CD4-positive, CD25-positive, alpha-beta regulatory T cell (primary cell): Measurements from ENCODE around the gene GPR35. TPM values are rescaled to one million over a fixed set of nuclear protein-coding genes. Genes with fewer than 3 reads are reported as not detected.

Experiments
- ATAC-seq, 2 donors: fragments of 150-1000 bp; cut with Tn5 transposase; one replicate each; pipeline ENCODE4 v1.10.0; 2021; ENCODE audit warnings: low read depth in 2 of 2, moderate number of reproducible peaks in 2 of 2, moderate library complexity in 1 of 2
- DNase-seq, 3 donors: peaks; one replicate each; pipeline versions ENCODE4 v3.0.0 to v3.0.0-alpha.2; 2012 to 2022; ENCODE audit warnings: mixed read lengths in 1 of 3
- H3K27ac ChIP-seq: one replicate; pipeline ENCODE4 v1.7.0; 2013; ENCODE audit warnings: mild to moderate bottlenecking, low read length; ENCODE audit not compliant: insufficient read depth, poor library complexity, severe bottlenecking
- H3K27me3 ChIP-seq: one replicate; pipeline ENCODE4 v1.7.0; 2013; ENCODE audit warnings: low read length; ENCODE audit not compliant: control insufficient read depth, insufficient read depth
- H3K36me3 ChIP-seq: one replicate; pipeline ENCODE4 v1.7.0; 2013; ENCODE audit warnings: mild to moderate bottlenecking, low read length, moderate library complexity; ENCODE audit not compliant: control insufficient read depth, insufficient read depth
- H3K4me1 ChIP-seq: 2 replicates; pipeline ENCODE4 v1.7.0; 2013; ENCODE audit warnings: mild to moderate bottlenecking, low read length; ENCODE audit not compliant: insufficient read depth, control insufficient read depth, poor library complexity, severe bottlenecking
- H3K4me3 ChIP-seq: one replicate; pipeline ENCODE4 v1.7.0; 2013; ENCODE audit warnings: low read depth, mild to moderate bottlenecking, low read length, moderate library complexity
- H3K9me3 ChIP-seq, 2 experiments: 1 replicate in 1 of 2; 2 replicates in 1 of 2; pipeline ENCODE4 v1.7.0; 2013; ENCODE audit warnings: low read length in 2 of 2, mild to moderate bottlenecking in 1 of 2, moderate library complexity in 1 of 2; ENCODE audit not compliant: control insufficient read depth in 2 of 2
- H3K27ac Mint-ChIP-seq, 3 donors: one replicate each; pipeline ENCODE4 v1.8.0; 2020 to 2022; ENCODE audit warnings: mild to moderate bottlenecking in 3 of 3, mixed read lengths in 3 of 3, moderate library complexity in 2 of 3
- H3K27me3 Mint-ChIP-seq: one replicate; pipeline ENCODE4 v1.8.0; 2022; ENCODE audit warnings: mild to moderate bottlenecking, mixed read lengths
- H3K36me3 Mint-ChIP-seq: one replicate; pipeline ENCODE4 v1.8.0; 2020; ENCODE audit warnings: mixed read lengths
- H3K4me1 Mint-ChIP-seq, 4 donors: one replicate each; pipeline ENCODE4 v1.8.0; 2020 to 2022; ENCODE audit warnings: mixed read lengths in 4 of 4, mild to moderate bottlenecking in 1 of 4
- H3K4me3 Mint-ChIP-seq, 4 donors: one replicate each; pipeline ENCODE4 v1.8.0; 2020 to 2022; ENCODE audit warnings: mild to moderate bottlenecking in 4 of 4, mixed read lengths in 4 of 4, moderate library complexity in 3 of 4
- H3K9me3 Mint-ChIP-seq, 7 donors: one replicate each; pipeline ENCODE4 v1.8.0; 2020 to 2022; ENCODE audit warnings: mixed read lengths in 7 of 7, mild to moderate bottlenecking in 3 of 7, moderate library complexity in 2 of 7
- polyA plus RNA-seq, 4 donors: library from polyadenylated mRNA; unstranded; fragments of 300-500 nt; fragmentation: Illumina TruSeq; gene quantifications; one replicate each; pipeline ENCODE4 v1.2.3, GENCODE V29; 2021
- total RNA-seq: library from RNA; stranded (reverse); gene quantifications from one replicate; pipeline ENCODE4 v1.2.3, GENCODE V29; 2022

Gene GPR35
- total and polyA plus RNA-seq, 5 donors from 2014 or later = 0.24 to 11.0 (median 0.56) TPM

GRCh38 chr2:240619506-240620148 lies 5.7 kb upstream of the GPR35 start:
- H3K4me1 Mint-ChIP-seq = peaks cover 0 to 26% (median 17%) of the 10 kb centered on the region in 4 donors

GRCh38 chr2:240620149-240620731 lies 5.0 kb upstream of the GPR35 start:
- no peaks in the 10 kb centered on the region for H3K27me3 ChIP-seq
- H3K36me3 ChIP-seq = no peaks in the 10 kb centered on the region
- no peak overlapping the region for H3K4me3 ChIP-seq
- peaks cover 0 to 32% (median 20%) of the 10 kb centered on the region in 4 donors for H3K4me1 Mint-ChIP-seq
- ATAC-seq (no peak), DNase-seq (no peak)
- peaks cover 51% of the 10 kb centered on the region for H3K4me1 ChIP-seq
- H3K27ac ChIP-seq = no peak overlapping the region
- no peaks in the 10 kb centered on the region for H3K9me3 ChIP-seq
- peaks cover 7% of the 10 kb centered on the region for H3K36me3 Mint-ChIP-seq
- H3K4me3 Mint-ChIP-seq = no peak overlapping the region
- H3K9me3 Mint-ChIP-seq = peaks cover 0 to 7% (median 2%) of the 10 kb centered on the region in 7 donors
- H3K27ac Mint-ChIP-seq = no peak overlapping the region
- H3K27me3 Mint-ChIP-seq = no peaks in the 10 kb centered on the region

More at GRCh38 chr2:240619506-240620148, 5.7 kb upstream of the GPR35 start:
- no peak overlapping the region for H3K4me3 ChIP-seq
- H3K27ac ChIP-seq = no peak overlapping the region
- Mint-ChIP-seq H3K27ac (peak overlapping the region in 1 of 3 donors; percentile 84), H3K36me3 (peaks cover 7% of the 10 kb centered on the region), H3K4me3 (peak overlapping the region in 1 of 4 donors; percentile 87), H3K9me3 (peaks cover 0 to 7% (median 2%) of the 10 kb centered on the region in 7 donors), H3K27me3 (no peaks in the 10 kb centered on the region)
- no peaks in the 10 kb centered on the region for H3K27me3 ChIP-seq
- H3K4me1 ChIP-seq = peaks cover 45% of the 10 kb centered on the region
- DNase-seq (no peak), ATAC-seq (no peak)
- no peaks in the 10 kb centered on the region for H3K9me3 ChIP-seq
- H3K36me3 ChIP-seq = no peaks in the 10 kb centered on the region

GRCh38 chr2:240620859-240621258 lies 4.4 kb upstream of the GPR35 start:
- H3K36me3 Mint-ChIP-seq = peaks cover 7% of the 10 kb centered on the region
- no peaks in the 10 kb centered on the region for H3K27me3 Mint-ChIP-seq
- Histone ChIP-seq H3K4me1 (peaks cover 57% of the 10 kb centered on the region), H3K27ac (peak overlapping the region; percentile 52), H3K27me3 (no peaks in the 10 kb centered on the region), H3K4me3 (no peak overlapping the region), H3K36me3 (no peaks in the 10 kb centered on the region), H3K9me3 (no peaks in the 10 kb centered on the region)
- peak overlapping the region in 2 of 3 donors; percentile 51 to 94 for H3K27ac Mint-ChIP-seq
- H3K4me3 Mint-ChIP-seq = no peak overlapping the region
- H3K4me1 Mint-ChIP-seq = peaks cover 0 to 35% (median 21%) of the 10 kb centered on the region in 4 donors
- peaks cover 0 to 7% (median 2%) of the 10 kb centered on the region in 7 donors for H3K9me3 Mint-ChIP-seq
- DNase-seq = no peak
- no peak for ATAC-seq

- Mint-ChIP-seq H3K4me1 (peaks cover 0 to 42% (median 21%) of the 10 kb centered on the region in 4 donors), H3K9me3 (peaks cover 0 to 7% (median 0%) of the 10 kb centered on the region in 7 donors), H3K36me3 (peaks cover 7% of the 10 kb centered on the region), H3K4me3 (peak overlapping the region in 3 of 4 donors; percentile 41 to 74 (median 67)), H3K27ac (peak overlapping the region in 2 of 3 donors; percentile 79 to 94), H3K27me3 (no peaks in the 10 kb centered on the region)
- Histone ChIP-seq H3K4me1 (peaks cover 59% of the 10 kb centered on the region), H3K4me3 (no peak overlapping the region), H3K36me3 (no peaks in the 10 kb centered on the region), H3K27ac (peak overlapping the region; percentile 52), H3K27me3 (no peaks in the 10 kb centered on the region), H3K9me3 (no peaks in the 10 kb centered on the region)
- DNase-seq = no peak
- ATAC-seq = no peak
These were observed 3.2 kb upstream of the GPR35 start for GRCh38 chr2:240622060-240622411.

- Histone ChIP-seq H3K9me3 (no peaks in the 10 kb centered on the region), H3K36me3 (no peaks in the 10 kb centered on the region), H3K27me3 (no peaks in the 10 kb centered on the region), H3K27ac (peak overlapping the region; percentile 14), H3K4me3 (no peak overlapping the region), H3K4me1 (peaks cover 61% of the 10 kb centered on the region)
- peaks cover 0 to 43% (median 21%) of the 10 kb centered on the region in 4 donors for H3K4me1 Mint-ChIP-seq
- ATAC-seq = peak in 1 of 2 donors; percentile 36
- peak overlapping the region in 2 of 4 donors; percentile 68 to 74 for H3K4me3 Mint-ChIP-seq
- peak; percentile 23 to 63 (median 59) for DNase-seq
- H3K36me3 Mint-ChIP-seq = peaks cover 7% of the 10 kb centered on the region
- peak overlapping the region; percentile 60 to 85 (median 78) for H3K27ac Mint-ChIP-seq
- H3K9me3 Mint-ChIP-seq = peaks cover 0 to 5% (median 0%) of the 10 kb centered on the region in 7 donors
- no peaks in the 10 kb centered on the region for H3K27me3 Mint-ChIP-seq
These were observed 2.6 kb upstream of the GPR35 start for GRCh38 chr2:240622531-240623235.

- Mint-ChIP-seq H3K9me3 (peaks cover 0 to 3% (median 0%) of the 10 kb centered on the region in 7 donors), H3K36me3 (peaks cover 6% of the 10 kb centered on the region), H3K4me3 (no peak overlapping the region), H3K4me1 (peaks cover 0 to 43% (median 21%) of the 10 kb centered on the region in 4 donors), H3K27ac (peak overlapping the region in 1 of 3 donors; percentile 60), H3K27me3 (no peaks in the 10 kb centered on the region)
- no peaks in the 10 kb centered on the region for H3K36me3 ChIP-seq
- no peak for ATAC-seq
- no peak for DNase-seq
- no peak overlapping the region for H3K4me3 ChIP-seq
- H3K27ac ChIP-seq = no peak overlapping the region
- peaks cover 61% of the 10 kb centered on the region for H3K4me1 ChIP-seq
- no peaks in the 10 kb centered on the region for H3K9me3 ChIP-seq
- H3K27me3 ChIP-seq = no peaks in the 10 kb centered on the region
These were observed 1.7 kb upstream of the GPR35 start for GRCh38 chr2:240623531-240624010.

GRCh38 chr2:240624011-240624949 lies 1.0 kb upstream of the GPR35 start:
- peak overlapping the region; percentile 41 for H3K27ac ChIP-seq
- DNase-seq = no peak

More at GRCh38 chr2:240624011-240624949, 1.0 kb upstream of the GPR35 start:
- no peak for ATAC-seq
- Mint-ChIP-seq H3K36me3 (no peaks in the 10 kb centered on the region), H3K4me3 (peak overlapping the region in 1 of 4 donors; percentile 57), H3K9me3 (peaks cover 0 to 3% (median 0%) of the 10 kb centered on the region in 7 donors), H3K27me3 (no peaks in the 10 kb centered on the region), H3K27ac (peak overlapping the region; percentile 56 to 80 (median 78)), H3K4me1 (peaks cover 0 to 43% (median 21%) of the 10 kb centered on the region in 4 donors)
- no peaks in the 10 kb centered on the region for H3K36me3 ChIP-seq
- H3K4me1 ChIP-seq = peaks cover 61% of the 10 kb centered on the region
- no peak overlapping the region for H3K4me3 ChIP-seq
- H3K9me3 ChIP-seq = no peaks in the 10 kb centered on the region
- no peaks in the 10 kb centered on the region for H3K27me3 ChIP-seq
